ENCODE measurements around the gene C4A.
"Not testable (repeated sequence)": the region's sequence is repeated elsewhere in the genome, so short reads cannot be mapped to it uniquely, and the experiment has no call there.

- TF ChIP-seq, protein P1, sequence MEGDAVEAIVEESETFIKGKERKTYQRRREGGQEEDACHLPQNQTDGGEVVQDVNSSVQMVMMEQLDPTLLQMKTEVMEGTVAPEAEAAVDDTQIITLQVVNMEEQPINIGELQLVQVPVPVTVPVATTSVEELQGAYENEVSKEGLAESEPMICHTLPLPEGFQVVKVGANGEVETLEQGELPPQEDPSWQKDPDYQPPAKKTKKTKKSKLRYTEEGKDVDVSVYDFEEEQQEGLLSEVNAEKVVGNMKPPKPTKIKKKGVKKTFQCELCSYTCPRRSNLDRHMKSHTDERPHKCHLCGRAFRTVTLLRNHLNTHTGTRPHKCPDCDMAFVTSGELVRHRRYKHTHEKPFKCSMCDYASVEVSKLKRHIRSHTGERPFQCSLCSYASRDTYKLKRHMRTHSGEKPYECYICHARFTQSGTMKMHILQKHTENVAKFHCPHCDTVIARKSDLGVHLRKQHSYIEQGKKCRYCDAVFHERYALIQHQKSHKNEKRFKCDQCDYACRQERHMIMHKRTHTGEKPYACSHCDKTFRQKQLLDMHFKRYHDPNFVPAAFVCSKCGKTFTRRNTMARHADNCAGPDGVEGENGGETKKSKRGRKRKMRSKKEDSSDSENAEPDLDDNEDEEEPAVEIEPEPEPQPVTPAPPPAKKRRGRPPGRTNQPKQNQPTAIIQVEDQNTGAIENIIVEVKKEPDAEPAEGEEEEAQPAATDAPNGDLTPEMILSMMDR (IDR thresholded peaks at IDR 0.05; ENCODE audit: low read depth, low read length) = not testable (repeated sequence)
- not testable (repeated sequence) for TF ChIP-seq MYC (IDR thresholded peaks at IDR 0.05; ENCODE audit: low read depth, low read length); POLR2A (IDR thresholded peaks at IDR 0.05; ENCODE audit: extremely low read depth, insufficient read length)
Measured at GRCh38 chr6:32003301-32003700, 21.4 kb downstream of the C4A start.
